GM19099 (cell line): ENCODE measurements around the gene MMP8.

Experiments
- POLR2A ChIP-seq: IDR thresholded peaks from 3 replicates; pipeline ENCODE4 v1.6.1; 2011; ENCODE audit warnings: low read depth; ENCODE audit not compliant: insufficient read length; ENCODE audit errors: extremely low read depth

The MMP8 gene

GRCh38 chr11:102724904-102725500 is at the start of gene MMP8:
Gene MMP8, minus strand, starts transcription at chr11:102724954. Its CDS starts 99 bp downstream, at chr11:102724855.
- TF ChIP-seq POLR2A = no peak

GRCh38 chr11:102773386-102773785 is 48.6 kb upstream of the MMP8 start:
- TF ChIP-seq POLR2A = no peak

GRCh38 chr11:102771351-102771750 is 46.6 kb upstream of the MMP8 start:
- no peak for TF ChIP-seq POLR2A

- no peak for TF ChIP-seq POLR2A
Observed at GRCh38 chr11:102770191-102770590, 45.4 kb upstream of the MMP8 start.

GRCh38 chr11:102767800-102768199 is 43.0 kb upstream of the MMP8 start:
- TF ChIP-seq POLR2A = no peak

- TF ChIP-seq POLR2A = no peak
Observed at GRCh38 chr11:102763440-102763839, 38.7 kb upstream of the MMP8 start.

- no peak for TF ChIP-seq POLR2A
Observed at GRCh38 chr11:102762361-102762767, 37.6 kb upstream of the MMP8 start.

- no peak for TF ChIP-seq POLR2A
Observed at GRCh38 chr11:102761646-102762238, 37.0 kb upstream of the MMP8 start.

- no peak for TF ChIP-seq POLR2A
Observed at GRCh38 chr11:102760344-102761035, 35.7 kb upstream of the MMP8 start.

GRCh38 chr11:102757823-102758549 is 33.2 kb upstream of the MMP8 start:
- no peak for TF ChIP-seq POLR2A

- no peak for TF ChIP-seq POLR2A
Observed at GRCh38 chr11:102753267-102753666, 28.5 kb upstream of the MMP8 start.

GRCh38 chr11:102751673-102752072 is 26.9 kb upstream of the MMP8 start:
- TF ChIP-seq POLR2A = no peak

- no peak for TF ChIP-seq POLR2A
Observed at GRCh38 chr11:102749101-102749722, 24.5 kb upstream of the MMP8 start.

GRCh38 chr11:102734650-102735049 is 9.9 kb upstream of the MMP8 start:
- no peak for TF ChIP-seq POLR2A

- TF ChIP-seq POLR2A = no peak
Observed at GRCh38 chr11:102733232-102733875, 8.6 kb upstream of the MMP8 start.
